Kidney (tissue), 14 donors: Measurements from ENCODE around the gene C19orf38. TPM values are rescaled to one million over a fixed set of nuclear protein-coding genes. Genes with fewer than 3 reads are reported as not detected.

Experiments used
- DNase-seq, 5 donors: peaks; one replicate each; pipeline ENCODE4 v3.0.0-alpha.2; 2013 to 2020
- FAIRE-seq: peaks from 2 replicates; lab custom pipeline; 2012; peaks lifted over from hg19 to GRCh38; lab: Jason Lieb, UNC
- H3K27ac ChIP-seq, 2 donors: one replicate each; pipeline ENCODE4 v1.7.0; 2013; ENCODE audit warnings: low read depth in 2 of 2, low read length in 2 of 2, inconsistent platforms in 1 of 2
- H3K27me3 ChIP-seq: one replicate; pipeline ENCODE4 v1.7.1; 2013; ENCODE audit warnings: low read length, inconsistent platforms; ENCODE audit not compliant: control insufficient read depth, insufficient read depth
- H3K36me3 ChIP-seq, 3 donors: one replicate each; pipeline versions ENCODE4 v1.7.0 to v1.7.1; 2013; ENCODE audit warnings: low read length in 3 of 3, control low read depth in 1 of 3, inconsistent platforms in 1 of 3; ENCODE audit not compliant: insufficient read depth in 3 of 3, control insufficient read depth in 2 of 3
- H3K4me1 ChIP-seq, 3 donors: one replicate each; pipeline versions ENCODE4 v1.7.0 to v1.7.1; 2013; ENCODE audit warnings: low read length in 3 of 3, inconsistent platforms in 1 of 3, low read depth in 1 of 3; ENCODE audit not compliant: control insufficient read depth in 2 of 3, insufficient read depth in 2 of 3
- H3K4me3 ChIP-seq, 3 donors: one replicate each; pipeline versions ENCODE4 v1.7.0 to v1.8.1; 2013; ENCODE audit warnings: low read length in 3 of 3, control low read depth in 1 of 3, inconsistent platforms in 1 of 3
- H3K9ac ChIP-seq, 3 donors: one replicate each; pipeline versions ENCODE4 v1.7.0 to v1.7.1; 2013; ENCODE audit warnings: low read length in 3 of 3, control low read depth in 1 of 3, inconsistent platforms in 1 of 3
- H3K9me3 ChIP-seq, 3 donors: one replicate each; pipeline versions ENCODE4 v1.7.0 to v1.7.1; 2013; ENCODE audit warnings: low read length in 3 of 3, control low read depth in 1 of 3, inconsistent platforms in 1 of 3; ENCODE audit not compliant: control insufficient read depth in 2 of 3, insufficient read depth in 1 of 3
- CTCF ChIP-seq: IDR thresholded peaks from 3 replicates; pipeline ENCODE4 v1.5.1; 2012; ENCODE audit warnings: mild to moderate bottlenecking, moderate library complexity, borderline replicate concordance; ENCODE audit not compliant: insufficient read depth; ENCODE audit errors: extremely low read depth
- intact Hi-C: fragments of 100-400 bp; cut with DNase I; formaldehyde crosslinking; loops from one replicate; pipeline ENCODE4 v1.11.1; 2022
- polyA plus RNA-seq: library from polyadenylated mRNA; stranded (reverse); fragments of 350-450 nt; fragmentation: Illumina TruSeq; extraction: RNeasy Lipid Tissue Mini Kit (QIAGEN cat#74804); gene quantifications from one replicate; pipeline ENCODE4 v1.2.3, GENCODE V29; 2014; ENCODE audit warnings: low read depth, low replicate concordance; ENCODE audit not compliant: insufficient read depth
- total RNA-seq: library from RNA; stranded (reverse); fragmentation: NEBNext Ultra II Directional; extraction: Animal tissue kit (Norgen Biotek cat#: 25700); gene quantifications from one replicate; pipeline ENCODE4 v1.2.1, GENCODE V29; 2021
- donor health status: control.
- donor health status: control.
- donor health status: control.
- donor health status: control.
- donor health status: control.
- donor health status: DM: yes; HTN: yes; CAD: no.
- donor health status: Normal renal cell carcinoma (clear cell type).

Gene C19orf38
- total and polyA plus RNA-seq, 2 donors from 2014 or later: 2.4 to 3.3 TPM

- intact Hi-C loops: no loop called here
- Histone ChIP-seq H3K36me3 (no peaks in the 10 kb centered on the region), H3K9ac (no peak overlapping the region), H3K9me3 (peaks cover 0 to 8% (median 0%) of the 10 kb centered on the region in 3 donors), H3K27me3 (no peaks in the 10 kb centered on the region), H3K4me3 (no peak overlapping the region), H3K27ac (no peak overlapping the region), H3K4me1 (no peaks in the 10 kb centered on the region)
- TF ChIP-seq CTCF: no peak
- FAIRE-seq (no peak), DNase-seq (no peak)
Observed at GRCh38 chr19:10846500-10847202, 1.6 kb upstream of the C19orf38 start.

- Histone ChIP-seq H3K9me3 (peaks cover 0 to 8% (median 0%) of the 10 kb centered on the region in 3 donors), H3K9ac (no peak overlapping the region), H3K27me3 (no peaks in the 10 kb centered on the region), H3K4me3 (no peak overlapping the region), H3K27ac (no peak overlapping the region), H3K4me1 (no peaks in the 10 kb centered on the region), H3K36me3 (no peaks in the 10 kb centered on the region)
- no peak for TF ChIP-seq CTCF
- no peak for FAIRE-seq
- DNase-seq: no peak
- intact Hi-C loops: no loop called here
Observed at GRCh38 chr19:10850631-10851030, 2.4 kb downstream of the C19orf38 start.

DNA sequence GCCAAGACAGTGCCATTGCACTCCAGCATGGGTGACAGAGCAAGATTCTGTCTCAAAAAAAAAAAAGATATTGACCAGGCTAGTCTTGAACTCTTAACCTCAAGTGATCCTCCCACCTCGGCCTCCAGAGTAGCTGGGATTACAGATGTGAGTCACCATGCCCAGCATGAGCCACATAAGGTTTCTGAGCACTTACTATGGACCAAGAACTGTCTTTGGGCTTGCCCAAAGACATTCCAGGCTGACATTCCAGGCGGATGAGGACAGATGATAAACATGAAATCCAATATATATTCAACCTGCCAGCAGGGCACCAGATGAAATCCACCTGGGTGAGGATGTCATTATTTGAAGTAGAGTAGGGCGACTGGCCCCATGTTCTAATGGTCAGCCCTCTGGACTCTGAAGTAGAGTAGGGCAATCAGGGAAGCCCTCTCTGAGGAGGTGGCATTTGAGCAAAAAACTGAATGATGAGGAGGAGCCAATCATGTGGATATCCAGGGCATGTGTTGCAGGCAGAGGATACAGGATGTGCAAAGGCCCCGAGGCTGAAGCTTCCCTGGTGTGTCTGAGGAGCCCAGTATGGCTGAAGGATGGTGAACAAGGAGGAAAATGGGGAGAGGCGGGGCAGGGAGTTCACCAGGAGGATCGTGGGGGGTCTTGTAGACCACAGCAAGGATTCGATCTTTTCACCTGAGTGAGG, 4.0 kb downstream of the C19orf38 start:
- Histone ChIP-seq H3K36me3 (no peaks in the 10 kb centered on the region), H3K27me3 (no peaks in the 10 kb centered on the region), H3K9me3 (no peaks in the 10 kb centered on the region), H3K27ac (no peak overlapping the region), H3K9ac (no peak overlapping the region), H3K4me3 (no peak overlapping the region), H3K4me1 (no peaks in the 10 kb centered on the region)
- TF ChIP-seq CTCF: no peak
- FAIRE-seq: no peak
- intact Hi-C loops: no loop called here
- peak in 1 of 5 donors; percentile 8 for DNase-seq
